Measurements from ENCODE around the gene C2CD4A. TPM values are rescaled to one million over a fixed set of nuclear protein-coding genes. Genes with fewer than 3 reads are reported as not detected.

C2CD4A gene
- total and polyA plus RNA-seq, 9 of the 15 experiments (the other 6 are each of a cell fraction or from before 2014, with no cell fraction given), result not detected

- no peak for TF ChIP-seq E2F1 (CRISPR knock-in tag; IDR thresholded peaks at IDR 0.05)
- TF ChIP-seq ZNF717 (CRISPR knock-in tag; IDR thresholded peaks at IDR 0.05), result no peak
- no peak for TF ChIP-seq STAG1 (CRISPR knock-in tag; IDR thresholded peaks at IDR 0.05; ENCODE audit: borderline replicate concordance)
- TF ChIP-seq BRD4 (IDR thresholded peaks at IDR 0.05), result no peak
- TF ChIP-seq NCOA2 (IDR thresholded peaks at IDR 0.05; ENCODE audit: partially characterized antibody in 2 of 2), result no peak
- no peak for TF ChIP-seq ARID3A (IDR thresholded peaks at IDR 0.05; ENCODE audit: borderline replicate concordance, low read depth, low read length)
These were observed 11.8 kb upstream of the C2CD4A start (continued) for GRCh38 chr15:62054979-62055378.

GRCh38 chr15:62057341-62057980 lies 9.3 kb upstream of the C2CD4A start:
- no peak for ATAC-seq
- Histone ChIP-seq H3K9me1 (ENCODE audit: control insufficient read depth, insufficient read depth, low read length) (no peaks in the 10 kb centered on the region), H4K20me1 (replicated peaks; ENCODE audit: control insufficient read depth, insufficient read depth, low read length) (peaks cover 8% of the 10 kb centered on the region), H3K79me2 (ENCODE audit: control insufficient read depth, insufficient read depth, low read length) (peaks cover 56% of the 10 kb centered on the region), H3K27me3 (ENCODE audit: control insufficient read depth in 2 of 2, insufficient read depth in 2 of 2, low read length in 2 of 2) (no peaks in the 10 kb centered on the region), H3K4me2 (ENCODE audit: insufficient read depth, low read length) (no peak overlapping the region), H3K36me3 (ENCODE audit: control insufficient read depth, insufficient read depth, low read length) (no peaks in the 10 kb centered on the region), H3K4me3 (no peak overlapping the region), H3K9me3 (replicated peaks; ENCODE audit: control insufficient read depth, insufficient read depth, low read depth, low read length) (no peaks in the 10 kb centered on the region), H3K27ac (ENCODE audit: extremely low read depth, low read depth, low read length) (no peak overlapping the region), H2AFZ (ENCODE audit: low read depth, low read length) (no peak overlapping the region), H3K9ac (ENCODE audit: insufficient read depth in 1 of 2, low read depth in 2 of 2, low read length in 2 of 2) (no peak overlapping the region), H3K4me1 (replicated peaks in 1 of 2; ENCODE audit: control insufficient read depth in 2 of 2, insufficient read depth in 2 of 2, low read length in 2 of 2) (peaks cover 3 to 13% of the 10 kb centered on the region in 2 experiments; a peak in 3 of 5 replicates)
- no TSS peak for BruUV-seq (replicated peaks)
- no peak for FAIRE-seq
- intact Hi-C loops (cut with micrococcal nuclease), result no loop called here
- CTCF ChIA-PET (ENCODE audit: low intra/inter-chr PET ratio), result no interaction called here
- POLR2A ChIA-PET, result no interaction called here
- 62% methylated on average over 4 of the region's 4 CpGs for WGBS (ENCODE audit: insufficient coverage, low coverage, missing lambda C conversion rate)
- DNase-seq (ENCODE audit: extremely low read depth in 1 of 4, low spot score in 3 of 4), result no peak
- in situ Hi-C loops (cut with MboI), result no loop called here
- no peak for TF ChIP-seq TCF3 (CRISPR knock-in tag; IDR thresholded peaks at IDR 0.05)

Data from K562 (cell line).